K562 (cell line): ENCODE results near the gene ALG14. TPM values are rescaled to one million over a fixed set of nuclear protein-coding genes. Genes with fewer than 3 reads are reported as not detected.

ENCODE experiments used
- KDM2B ChIP-seq: fragments of 250-450 bp; sonication (Bioruptor Pico); IDR thresholded peaks from 2 replicates; pipeline ENCODE4 v1.8.0; 2021; ENCODE audit warnings: mild to moderate bottlenecking, moderate library complexity
- PKNOX1 ChIP-seq: fragments of 450-650 bp; IDR thresholded peaks from 2 replicates; pipeline ENCODE4 v1.6.1; 2016
- SMAD3 ChIP-seq: fragments of 450-650 bp; formaldehyde crosslinking; conservative IDR thresholded peaks from 2 replicates; pipeline ENCODE4 v1.4.0; 2020; ENCODE audit warnings: mild to moderate bottlenecking
- SNRNP70 ChIP-seq: fragments of 200-400 bp; formaldehyde crosslinking; optimal IDR thresholded peaks from 2 replicates; pipeline ENCODE3; 2017; ENCODE audit warnings: low read depth, low read length
- TSHZ1 ChIP-seq: fragments of 250-450 bp; sonication (Bioruptor Pico); IDR thresholded peaks from 2 replicates; pipeline ENCODE4 v1.4.0; 2020; ENCODE audit warnings: mild to moderate bottlenecking, moderate library complexity
- ZBTB34 ChIP-seq: fragments of 250-450 bp; sonication (Bioruptor Pico); IDR thresholded peaks from 2 replicates; pipeline ENCODE4 v1.8.0; 2021; ENCODE audit warnings: mild to moderate bottlenecking, moderate library complexity
- ZNF277 ChIP-seq: fragments of 250-450 bp; sonication (Bioruptor Pico); IDR thresholded peaks from 2 replicates; pipeline ENCODE4 v1.8.0; 2022; ENCODE audit warnings: inconsistent platforms, mild to moderate bottlenecking, moderate library complexity, borderline replicate concordance
- polyA plus RNA-seq, 8 experiments: library from polyadenylated mRNA; depleted of rRNA in 4 of 8; stranded (reverse) in 5 of 8; unstranded in 3 of 8; fragments of >200 nt; fragmentation: Nextera tagmentation in 2 of 8; fragmentation: Illumina TruSeq in 1 of 8; extraction: Ambion mirVana in 2 of 8; extraction: Trizol in 1 of 8; gene quantifications; 2 replicates each; pipeline versions ENCODE4 v1.2.1 to v1.2.3, GENCODE V29; 2011 to 2014; ENCODE audit warnings: inconsistent platforms in 1 of 8, missing spikeins in 1 of 8
- total RNA-seq, 7 experiments: library from RNA; depleted of rRNA in 6 of 7; stranded (reverse); fragments of >200 nt in 6 of 7; fragmentation: Illumina TruSeq in 2 of 7; extraction: Trizol in 2 of 7; gene quantifications; 2 replicates each; pipeline versions ENCODE4 v1.2.1 to v1.2.3, GENCODE V29; 2011 to 2021; ENCODE audit warnings: low replicate concordance in 1 of 7

Gene ALG14
- total and polyA plus RNA-seq, 9 of the 15 experiments (the other 6 are each of a cell fraction or from before 2014, with no cell fraction given), result 2.8 to 16.2 (median 4.9) TPM

GRCh38 chr1:95048317-95048716 is 24.4 kb downstream of the ALG14 start (continued):
- TF ChIP-seq PKNOX1, result no peak
- TF ChIP-seq ZNF277, result no peak
- TF ChIP-seq ZBTB34 (CRISPR knock-in tag), result no peak
- no peak for TF ChIP-seq SMAD3
- TF ChIP-seq TSHZ1 (CRISPR knock-in tag), result no peak
- TF ChIP-seq KDM2B (CRISPR knock-in tag), result no peak
- no peak for TF ChIP-seq SNRNP70
